PC-9 (cell line): ENCODE results near the gene STEAP3.

Experiments
- EZH2 ChIP-seq: fragments of 200-600 bp; sonication (generic); IDR thresholded peaks from 2 replicates; pipeline ENCODE4 v1.8.0; 2017; ENCODE audit warnings: antibody characterized with exemption, low read depth
- TF ChIP-seq, protein P1 (sequence below): fragments of 200-600 bp; sonication (generic); conservative IDR thresholded peaks from 2 replicates; pipeline ENCODE4 v1.6.1; 2017; ENCODE audit warnings: mixed run types, antibody characterized with exemption, mild to moderate bottlenecking, moderate library complexity

DNA sequence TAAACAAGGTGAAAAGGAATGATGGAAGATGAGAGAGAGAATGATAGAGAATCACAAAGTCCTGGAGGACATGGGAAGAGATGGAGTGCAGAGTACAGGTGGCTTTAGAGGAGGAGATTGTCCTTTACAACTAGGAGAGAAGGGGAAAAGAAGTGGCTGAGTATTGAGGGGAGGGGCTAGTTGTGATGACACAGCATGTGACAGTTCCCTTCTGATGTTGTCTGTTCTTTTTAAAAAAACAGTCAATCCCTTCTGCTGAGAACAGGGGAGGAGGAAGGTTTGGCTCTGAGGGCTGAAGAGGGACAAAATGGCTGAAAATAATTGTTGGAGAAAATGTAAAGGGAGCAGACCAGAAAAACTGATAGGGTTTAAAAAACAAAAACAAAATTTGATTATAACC is 44.0 kb downstream of the STEAP3 start:
- TF ChIP-seq, protein P1, sequence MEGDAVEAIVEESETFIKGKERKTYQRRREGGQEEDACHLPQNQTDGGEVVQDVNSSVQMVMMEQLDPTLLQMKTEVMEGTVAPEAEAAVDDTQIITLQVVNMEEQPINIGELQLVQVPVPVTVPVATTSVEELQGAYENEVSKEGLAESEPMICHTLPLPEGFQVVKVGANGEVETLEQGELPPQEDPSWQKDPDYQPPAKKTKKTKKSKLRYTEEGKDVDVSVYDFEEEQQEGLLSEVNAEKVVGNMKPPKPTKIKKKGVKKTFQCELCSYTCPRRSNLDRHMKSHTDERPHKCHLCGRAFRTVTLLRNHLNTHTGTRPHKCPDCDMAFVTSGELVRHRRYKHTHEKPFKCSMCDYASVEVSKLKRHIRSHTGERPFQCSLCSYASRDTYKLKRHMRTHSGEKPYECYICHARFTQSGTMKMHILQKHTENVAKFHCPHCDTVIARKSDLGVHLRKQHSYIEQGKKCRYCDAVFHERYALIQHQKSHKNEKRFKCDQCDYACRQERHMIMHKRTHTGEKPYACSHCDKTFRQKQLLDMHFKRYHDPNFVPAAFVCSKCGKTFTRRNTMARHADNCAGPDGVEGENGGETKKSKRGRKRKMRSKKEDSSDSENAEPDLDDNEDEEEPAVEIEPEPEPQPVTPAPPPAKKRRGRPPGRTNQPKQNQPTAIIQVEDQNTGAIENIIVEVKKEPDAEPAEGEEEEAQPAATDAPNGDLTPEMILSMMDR, result no peak
- TF ChIP-seq EZH2, result no peak
